Activated CD4-positive, alpha-beta T cell treated with anti-CD3 and anti-CD28 coated beads, Interleukin-2, amount 10 ng/mL, durations not matched to agents 24 days and 14 days (primary cell): ENCODE measurements around the gene REXO4. TPM values are rescaled to one million over a fixed set of nuclear protein-coding genes. Genes with fewer than 3 reads are reported as not detected.
"Not testable (repeated sequence)": the region's sequence is repeated elsewhere in the genome, so short reads cannot be mapped to it uniquely, and the experiment has no call there.

Source experiments
- DNase-seq: peaks from one replicate; pipeline ENCODE4 v3.0.0; 2022
- H3K27ac Mint-ChIP-seq: one replicate; pipeline ENCODE4 v1.8.0; 2022; ENCODE audit warnings: mild to moderate bottlenecking, mixed read lengths
- H3K27me3 Mint-ChIP-seq: one replicate; pipeline ENCODE4 v1.8.0; 2022; ENCODE audit warnings: mixed read lengths
- H3K36me3 Mint-ChIP-seq: one replicate; pipeline ENCODE4 v1.8.0; 2022; ENCODE audit warnings: low read depth, mild to moderate bottlenecking, mixed read lengths
- H3K4me1 Mint-ChIP-seq: one replicate; pipeline ENCODE4 v1.8.0; 2021; ENCODE audit warnings: mixed read lengths
- H3K4me3 Mint-ChIP-seq: one replicate; pipeline ENCODE4 v1.8.0; 2022; ENCODE audit warnings: mild to moderate bottlenecking, moderate library complexity, mixed read lengths
- H3K9me3 Mint-ChIP-seq: one replicate; pipeline ENCODE4 v1.8.0; 2021; ENCODE audit warnings: mixed read lengths
- intact Hi-C: fragments of 100-400 bp; cut with micrococcal nuclease; formaldehyde crosslinking; loops from one replicate; pipeline ENCODE4 v1.15.1; 2023
- total RNA-seq: library from RNA; stranded (reverse); gene quantifications from 2 replicates; pipeline ENCODE4 v1.2.3, GENCODE V29; 2022

Gene REXO4
- total RNA-seq, 1 donor from 2014 or later = 42.3 TPM

DNA sequence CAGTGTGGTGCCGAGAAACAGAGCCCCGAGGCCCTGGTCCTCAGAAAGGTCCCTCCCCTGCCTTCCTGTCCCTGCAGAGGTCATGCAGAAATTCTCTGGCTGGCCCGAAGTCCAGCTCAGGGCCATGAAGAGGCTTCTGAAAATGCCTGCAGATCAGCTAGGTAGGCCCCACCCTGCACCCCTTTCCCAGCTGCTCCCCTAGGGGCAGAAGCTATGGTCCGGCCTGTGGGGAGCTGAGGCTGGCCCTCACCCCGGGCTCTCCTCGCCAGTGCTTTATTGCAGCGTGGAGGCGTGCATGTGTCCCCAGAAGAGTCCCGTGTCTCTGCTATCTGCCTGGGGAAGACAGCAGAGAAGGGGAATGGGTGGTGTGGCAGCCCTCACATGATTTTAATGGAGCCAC, 19.9 kb downstream of the REXO4 start:
- intact Hi-C loops = no loop called here
- DNase-seq = no peak
- Mint-ChIP-seq H3K27me3 (no peaks in the 10 kb centered on the region), H3K27ac (no peak overlapping the region), H3K4me1 (no peaks in the 10 kb centered on the region), H3K4me3 (no peak overlapping the region), H3K36me3 (no peaks in the 10 kb centered on the region), H3K9me3 (no peaks in the 10 kb centered on the region)

DNA sequence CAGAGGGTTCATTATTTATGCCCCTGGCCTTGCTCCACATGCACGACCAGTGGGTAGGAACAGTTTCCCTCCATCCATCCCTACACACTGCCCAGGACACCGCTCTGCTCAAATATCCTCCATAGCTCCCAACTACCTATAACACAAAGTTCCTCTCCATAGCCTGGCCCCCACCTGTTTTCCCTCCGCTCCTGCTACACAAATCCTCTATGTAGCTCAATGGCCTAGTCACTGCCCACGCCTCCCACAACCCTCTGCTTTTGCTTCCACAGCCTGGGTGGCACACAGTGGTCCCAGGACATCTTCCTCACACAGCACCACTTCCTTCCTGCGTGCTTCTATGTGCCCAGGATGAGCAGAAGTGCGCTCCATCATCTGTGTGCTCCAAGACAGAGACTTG, 20.4 kb downstream of the REXO4 start:
- Mint-ChIP-seq H3K27ac (no peak overlapping the region), H3K9me3 (no peaks in the 10 kb centered on the region), H3K27me3 (no peaks in the 10 kb centered on the region), H3K36me3 (no peaks in the 10 kb centered on the region), H3K4me3 (no peak overlapping the region), H3K4me1 (no peaks in the 10 kb centered on the region)
- intact Hi-C loops = no loop called here
- DNase-seq = no peak

DNA sequence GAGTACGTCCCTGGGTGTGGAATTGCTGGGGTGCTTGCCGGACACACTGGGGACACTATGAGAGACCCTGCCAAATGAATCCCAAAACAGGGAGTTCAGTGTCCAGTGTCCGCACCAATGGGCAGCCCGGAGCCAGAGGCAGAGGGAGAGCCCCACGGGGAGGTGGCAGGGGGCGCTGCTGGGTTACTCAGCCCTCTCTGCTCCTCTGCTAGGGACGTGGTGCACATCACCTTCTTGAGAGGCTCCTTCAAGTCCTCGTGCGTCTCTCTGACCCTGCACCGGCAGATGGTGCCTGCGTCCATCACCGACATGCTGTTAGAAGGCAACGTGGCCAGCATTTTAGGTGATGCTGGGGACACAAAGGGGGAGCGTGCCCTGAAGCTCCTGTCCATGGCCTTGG, 20.9 kb downstream of the REXO4 start:
- intact Hi-C loops = no loop called here
- Mint-ChIP-seq H3K27me3 (no peaks in the 10 kb centered on the region), H3K9me3 (no peaks in the 10 kb centered on the region), H3K4me3 (no peak overlapping the region), H3K36me3 (no peaks in the 10 kb centered on the region), H3K4me1 (no peaks in the 10 kb centered on the region), H3K27ac (no peak overlapping the region)
- DNase-seq = no peak

DNA sequence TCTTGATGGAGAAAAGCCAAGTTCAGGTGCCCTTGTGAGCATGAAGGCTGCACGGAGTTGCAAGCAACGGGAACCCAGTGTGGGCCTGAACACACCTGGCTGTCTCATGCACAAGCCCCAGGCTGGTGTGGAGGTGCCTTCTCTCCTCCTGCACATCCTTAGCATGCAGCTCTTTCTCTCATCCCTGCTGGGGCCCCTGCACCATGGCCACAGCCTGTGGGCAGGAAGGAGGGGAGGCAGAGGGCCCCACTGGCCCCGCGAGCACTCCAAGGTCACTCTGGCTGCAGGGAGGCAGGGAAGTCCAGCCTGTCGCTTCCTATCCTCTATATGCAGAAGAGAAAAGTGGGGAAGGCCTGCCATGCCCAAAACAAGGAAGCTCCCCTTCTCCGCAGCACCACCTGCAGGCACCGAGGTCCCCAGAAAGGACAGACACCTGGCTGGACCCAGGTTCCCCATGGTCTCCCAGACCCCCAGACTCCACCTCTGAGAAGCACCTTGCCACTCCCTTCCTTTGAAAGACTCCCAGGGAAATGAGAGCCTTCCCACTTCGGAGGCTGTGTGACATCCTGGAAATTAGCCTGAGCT, 23.0 kb downstream of the REXO4 start:
- no peaks in the 10 kb centered on the region for H3K4me1 Mint-ChIP-seq

DNA sequence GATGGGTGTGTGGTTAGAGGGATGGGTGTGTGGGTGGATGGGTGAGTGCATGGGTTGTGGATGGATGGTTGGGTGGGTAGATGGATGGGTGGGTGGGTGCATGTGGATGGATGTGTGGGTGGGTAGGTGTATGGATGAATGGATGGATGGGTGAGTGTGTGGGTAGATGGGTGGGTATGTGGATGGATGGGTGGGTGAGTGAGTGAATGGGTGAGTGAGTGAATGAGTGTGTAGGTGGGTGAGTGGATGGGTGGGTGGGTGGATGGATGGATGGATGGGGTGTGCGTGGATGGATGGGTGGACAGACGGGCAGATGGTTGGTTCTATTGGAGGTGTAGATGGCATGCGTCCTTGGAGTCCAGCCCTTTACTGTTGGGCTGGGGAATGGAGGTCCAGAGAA, 24.4 kb downstream of the REXO4 start:
- intact Hi-C loops = no loop called here
- H3K27me3 Mint-ChIP-seq = no peaks in the 10 kb centered on the region
- no peak overlapping the region for H3K27ac Mint-ChIP-seq
- no peak overlapping the region for H3K4me3 Mint-ChIP-seq
- no peak for DNase-seq
- no peaks in the 10 kb centered on the region for H3K4me1 Mint-ChIP-seq
- H3K9me3 Mint-ChIP-seq = no peaks in the 10 kb centered on the region
- no peaks in the 10 kb centered on the region for H3K36me3 Mint-ChIP-seq

More for the DNA sequence above, 23.0 kb downstream of the REXO4 start:
- no peak for DNase-seq
- Mint-ChIP-seq H3K4me3 (no peak overlapping the region), H3K9me3 (no peaks in the 10 kb centered on the region), H3K27me3 (no peaks in the 10 kb centered on the region), H3K27ac (no peak overlapping the region), H3K36me3 (no peaks in the 10 kb centered on the region)
- intact Hi-C loops = no loop called here

DNA sequence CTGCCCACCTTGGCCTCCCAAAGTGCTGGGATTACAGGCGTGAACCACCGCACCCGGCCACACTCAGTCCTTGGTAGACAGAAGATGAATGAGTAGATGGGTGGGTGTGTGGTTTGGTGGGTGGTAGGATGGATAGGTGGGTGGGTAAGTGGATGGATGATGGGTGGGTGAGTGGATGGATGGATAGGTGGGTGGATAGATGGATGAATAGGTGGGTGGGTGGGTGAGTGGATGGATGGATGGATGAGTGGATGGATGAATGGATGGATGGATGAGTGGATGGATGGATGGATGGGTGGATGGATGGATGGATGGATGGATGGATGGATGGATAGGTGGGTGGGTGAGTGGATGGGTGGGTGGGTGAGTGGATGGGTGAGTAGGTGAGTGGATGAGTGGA, 25.5 kb downstream of the REXO4 start:
- H3K4me3 Mint-ChIP-seq, H3K36me3 Mint-ChIP-seq, H3K27me3 Mint-ChIP-seq, H3K4me1 Mint-ChIP-seq, H3K27ac Mint-ChIP-seq, H3K9me3 Mint-ChIP-seq, intact Hi-C loops, DNase-seq: not testable (repeated sequence)

DNA sequence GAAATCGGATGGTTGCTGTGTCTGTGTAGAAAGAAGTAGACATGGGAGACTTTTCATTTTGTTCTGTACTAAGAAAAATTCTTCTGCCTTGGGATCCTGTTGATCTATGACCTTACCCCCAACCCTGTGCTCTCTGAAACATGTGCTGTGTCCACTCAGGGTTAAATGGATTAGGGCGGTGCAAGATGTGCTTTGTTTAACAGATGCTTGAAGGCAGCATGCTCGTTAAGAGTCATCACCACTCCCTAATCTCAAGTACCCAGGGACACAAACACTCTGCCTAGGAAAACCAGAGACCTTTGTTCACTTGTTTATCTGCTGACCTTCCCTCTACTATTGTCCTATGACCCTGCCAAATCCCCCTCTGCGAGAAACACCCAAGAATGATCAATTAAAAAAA, 26.4 kb downstream of the REXO4 start:
- H3K27me3 Mint-ChIP-seq, H3K4me1 Mint-ChIP-seq, intact Hi-C loops, H3K36me3 Mint-ChIP-seq, DNase-seq, H3K9me3 Mint-ChIP-seq, H3K4me3 Mint-ChIP-seq, H3K27ac Mint-ChIP-seq: not testable (repeated sequence)

DNA sequence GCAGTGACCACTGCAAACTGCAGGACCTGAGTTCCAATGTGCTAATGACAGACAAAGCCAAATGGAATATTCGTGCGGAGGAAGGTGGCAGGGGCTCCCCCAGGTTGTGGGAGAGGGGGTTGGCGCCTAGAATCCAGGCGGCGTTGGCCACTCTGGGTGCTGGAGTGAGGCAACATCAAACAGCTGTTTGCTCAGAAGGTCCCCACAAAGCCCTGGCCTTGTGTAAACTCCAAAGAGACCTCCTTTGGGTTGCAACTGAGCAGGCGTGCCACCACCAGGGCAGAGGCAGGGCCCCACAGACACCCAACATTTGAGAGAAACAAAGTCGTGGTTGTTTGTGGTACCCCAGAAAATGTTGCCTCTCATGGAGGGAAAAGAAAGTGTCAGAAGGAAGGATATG, 27.1 kb downstream of the REXO4 start:
- Mint-ChIP-seq H3K27me3 (no peaks in the 10 kb centered on the region), H3K36me3 (no peaks in the 10 kb centered on the region), H3K4me3 (no peak overlapping the region), H3K4me1 (no peaks in the 10 kb centered on the region), H3K27ac (no peak overlapping the region), H3K9me3 (no peaks in the 10 kb centered on the region)
- intact Hi-C loops = no loop called here
- no peak for DNase-seq

DNA sequence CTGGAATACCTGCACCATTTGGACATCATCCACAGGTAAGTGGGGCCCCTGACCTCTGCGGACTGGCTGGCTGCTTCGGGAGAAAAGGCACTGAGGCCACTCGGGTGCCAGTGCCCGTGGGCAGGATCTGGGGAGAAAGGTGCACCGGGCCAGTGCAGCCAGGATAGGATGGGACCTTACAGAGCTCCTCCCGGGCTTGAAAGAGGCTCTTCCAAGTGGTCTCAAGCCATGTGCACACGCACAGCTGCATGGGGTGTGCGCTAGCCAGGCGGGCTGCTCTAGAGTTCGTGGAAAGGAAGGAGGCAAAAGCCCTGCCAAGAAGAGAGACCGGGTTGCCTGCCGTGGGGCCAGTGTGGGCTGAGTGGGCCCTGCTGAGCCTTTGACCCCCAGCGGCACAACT, 28.2 kb downstream of the REXO4 start:
- H3K9me3 Mint-ChIP-seq = no peaks in the 10 kb centered on the region
- H3K36me3 Mint-ChIP-seq = no peaks in the 10 kb centered on the region
- no peaks in the 10 kb centered on the region for H3K27me3 Mint-ChIP-seq
- H3K4me1 Mint-ChIP-seq = no peaks in the 10 kb centered on the region
- H3K27ac Mint-ChIP-seq = no peak overlapping the region
- H3K4me3 Mint-ChIP-seq = no peak overlapping the region
- intact Hi-C loops = no loop called here
- DNase-seq = no peak

DNA sequence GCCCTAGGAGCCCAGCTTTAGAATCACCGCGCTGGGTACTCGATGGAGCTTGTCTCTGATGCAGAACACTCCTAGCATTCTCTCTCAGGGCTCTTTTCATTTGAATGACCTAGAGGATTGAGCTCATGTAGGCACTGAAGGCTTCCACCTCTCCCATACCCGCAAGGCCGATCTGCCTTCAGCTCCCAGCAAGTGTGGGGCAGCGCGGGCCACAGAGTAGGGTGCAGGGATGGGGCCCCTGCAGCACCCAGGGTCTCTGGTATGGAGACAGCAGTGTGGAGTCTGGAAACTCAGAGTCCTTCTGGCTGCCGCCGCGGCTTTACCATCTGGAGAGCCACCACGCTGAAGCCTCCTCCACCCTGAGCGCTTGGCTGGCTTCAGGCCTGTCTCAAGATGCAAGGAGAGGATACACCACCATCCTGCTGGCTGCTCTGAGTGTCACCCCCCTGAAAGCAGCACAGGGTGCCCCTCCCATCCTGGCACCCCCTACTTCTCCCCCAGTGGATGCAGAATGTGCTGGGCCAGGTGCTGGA, 28.7 kb downstream of the REXO4 start:
- H3K27me3 Mint-ChIP-seq = no peaks in the 10 kb centered on the region
- H3K9me3 Mint-ChIP-seq = no peaks in the 10 kb centered on the region
- H3K4me3 Mint-ChIP-seq = no peak overlapping the region
- DNase-seq = no peak
- no peak overlapping the region for H3K27ac Mint-ChIP-seq
- no peaks in the 10 kb centered on the region for H3K4me1 Mint-ChIP-seq
- no peaks in the 10 kb centered on the region for H3K36me3 Mint-ChIP-seq
- intact Hi-C loops = no loop called here

DNA sequence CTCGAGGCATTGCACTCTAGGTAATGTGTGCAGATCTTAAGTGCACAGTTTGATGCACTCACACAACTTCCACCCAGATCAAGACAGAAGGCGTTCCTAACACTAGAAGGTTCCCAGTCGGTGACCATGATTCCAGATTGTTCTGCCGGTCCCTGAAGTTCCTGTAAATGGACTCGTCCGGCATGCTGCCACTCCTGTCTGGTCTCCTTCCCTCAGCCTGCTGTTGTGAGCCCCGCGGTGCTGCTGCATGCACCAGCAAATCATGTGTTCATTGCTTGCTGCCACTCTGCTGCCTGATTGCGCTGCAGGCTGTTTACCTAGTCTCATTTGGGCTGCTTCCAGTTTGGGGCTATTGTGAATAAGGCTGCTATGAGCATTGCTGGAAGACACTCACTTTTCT, 30.1 kb downstream of the REXO4 start:
- no peak overlapping the region for H3K4me3 Mint-ChIP-seq
- H3K27me3 Mint-ChIP-seq = no peaks in the 10 kb centered on the region
- no peak for DNase-seq
- H3K9me3 Mint-ChIP-seq = no peaks in the 10 kb centered on the region
- no peaks in the 10 kb centered on the region for H3K36me3 Mint-ChIP-seq
- intact Hi-C loops = no loop called here
- no peaks in the 10 kb centered on the region for H3K4me1 Mint-ChIP-seq
- no peak overlapping the region for H3K27ac Mint-ChIP-seq

DNA sequence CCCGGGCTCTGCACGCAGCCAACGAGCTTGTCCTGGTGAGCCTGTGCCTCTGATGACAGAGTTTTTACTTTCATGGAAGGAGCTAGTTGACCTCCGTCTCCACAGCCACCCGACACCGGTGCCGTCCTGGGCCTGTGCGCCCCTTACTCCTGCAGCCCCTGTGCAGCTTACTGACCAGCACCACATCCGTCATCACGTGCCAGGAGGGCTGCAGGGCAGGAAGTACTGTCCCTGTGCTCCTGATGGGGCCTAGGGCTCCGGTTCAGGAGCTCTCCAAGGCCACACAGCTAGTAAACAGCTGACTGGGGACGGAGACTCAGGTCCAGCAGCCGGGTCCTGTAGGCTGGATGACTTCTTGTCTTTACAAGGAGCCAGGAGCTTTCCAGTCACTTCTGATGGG, 31.5 kb downstream of the REXO4 start:
- no peaks in the 10 kb centered on the region for H3K36me3 Mint-ChIP-seq
- H3K4me3 Mint-ChIP-seq = no peak overlapping the region
- no peak for DNase-seq
- H3K4me1 Mint-ChIP-seq = no peaks in the 10 kb centered on the region
- H3K9me3 Mint-ChIP-seq = no peaks in the 10 kb centered on the region
- no peaks in the 10 kb centered on the region for H3K27me3 Mint-ChIP-seq
- intact Hi-C loops = no loop called here
- no peak overlapping the region for H3K27ac Mint-ChIP-seq

DNA sequence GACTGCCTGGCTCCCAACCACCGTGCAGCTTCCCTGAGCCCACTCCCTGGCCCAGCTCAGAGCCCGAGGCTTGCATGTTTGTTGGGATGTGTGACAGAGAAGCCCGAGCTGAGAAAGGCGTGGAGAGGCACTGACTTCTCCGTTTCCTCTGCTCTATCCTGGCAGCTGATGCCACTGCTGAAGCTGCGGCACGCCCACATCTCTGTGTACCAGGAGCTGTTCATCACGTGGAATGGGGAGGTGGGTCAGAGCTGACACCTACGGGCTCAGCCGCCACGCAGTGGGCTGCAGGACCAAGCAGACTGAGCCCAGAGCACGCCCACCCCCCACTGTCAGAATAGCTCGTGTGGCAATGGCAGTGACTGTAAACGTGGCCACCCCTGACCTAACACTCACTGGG, 32.4 kb downstream of the REXO4 start:
- intact Hi-C loops = no loop called here
- no peak overlapping the region for H3K4me3 Mint-ChIP-seq
- no peak overlapping the region for H3K27ac Mint-ChIP-seq
- H3K36me3 Mint-ChIP-seq = no peaks in the 10 kb centered on the region
- no peak for DNase-seq
- no peaks in the 10 kb centered on the region for H3K4me1 Mint-ChIP-seq
- no peaks in the 10 kb centered on the region for H3K27me3 Mint-ChIP-seq
- H3K9me3 Mint-ChIP-seq = no peaks in the 10 kb centered on the region

DNA sequence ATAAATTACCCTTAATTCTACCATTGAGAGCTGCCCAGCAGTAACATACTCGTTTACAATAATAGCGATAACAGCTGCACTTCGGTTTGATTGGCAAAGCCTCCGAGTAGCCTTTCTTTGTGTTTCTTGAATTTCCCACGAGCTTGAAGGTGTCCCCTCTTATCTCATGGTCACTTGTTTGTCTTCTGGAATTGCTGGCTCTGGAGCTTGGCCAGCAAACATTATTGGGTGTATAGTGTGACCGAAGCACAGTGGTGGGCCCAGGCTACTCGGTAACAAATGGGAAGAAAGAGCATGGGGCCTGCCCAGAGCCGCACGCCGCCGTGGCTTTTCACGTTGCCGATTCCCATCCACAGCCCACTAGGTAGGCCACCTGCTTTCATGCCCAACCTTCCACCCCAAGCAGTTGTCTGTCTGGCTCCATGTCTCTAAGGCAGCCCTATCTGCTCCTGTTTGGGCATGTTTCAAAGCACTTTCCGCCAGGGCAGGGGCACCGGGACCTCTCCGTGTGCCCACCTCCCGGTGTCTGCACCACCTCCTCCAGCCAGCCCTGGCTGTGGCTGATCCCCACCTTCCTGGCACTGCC, 33.0 kb downstream of the REXO4 start:
- H3K4me1 Mint-ChIP-seq = no peaks in the 10 kb centered on the region
- H3K27me3 Mint-ChIP-seq = no peaks in the 10 kb centered on the region
- intact Hi-C loops = no loop called here
- no peak overlapping the region for H3K27ac Mint-ChIP-seq
- H3K36me3 Mint-ChIP-seq = no peaks in the 10 kb centered on the region
- no peaks in the 10 kb centered on the region for H3K9me3 Mint-ChIP-seq
- no peak overlapping the region for H3K4me3 Mint-ChIP-seq
- no peak for DNase-seq

DNA sequence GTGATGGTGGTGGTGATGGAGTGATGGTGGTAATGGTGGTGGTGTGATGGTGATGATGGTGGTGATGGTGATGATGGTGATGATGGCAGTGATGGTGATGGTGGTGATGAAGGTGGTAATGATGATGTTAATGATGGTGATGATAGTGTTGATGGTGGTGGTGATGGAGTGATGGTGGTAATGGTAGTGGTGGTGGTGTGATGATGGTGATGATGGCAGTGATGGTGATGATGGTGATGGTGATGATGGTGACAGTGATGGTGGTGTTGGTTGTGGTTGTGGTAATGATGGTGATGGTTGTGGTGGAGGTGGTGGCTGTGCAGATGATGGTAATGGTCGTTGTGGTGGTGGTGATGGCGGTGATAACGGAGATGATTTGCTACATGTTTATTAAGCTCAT, 34.4 kb downstream of the REXO4 start:
- H3K36me3 Mint-ChIP-seq = no peaks in the 10 kb centered on the region
- no peaks in the 10 kb centered on the region for H3K9me3 Mint-ChIP-seq
- H3K27me3 Mint-ChIP-seq = no peaks in the 10 kb centered on the region
- H3K4me3 Mint-ChIP-seq = no peak overlapping the region
- H3K4me1 Mint-ChIP-seq = peaks cover 2% of the 10 kb centered on the region
- intact Hi-C loops = no loop called here
- no peak overlapping the region for H3K27ac Mint-ChIP-seq
- DNase-seq = no peak
